ENCODE results near the gene LRPAP1.

LRPAP1 gene

DNA sequence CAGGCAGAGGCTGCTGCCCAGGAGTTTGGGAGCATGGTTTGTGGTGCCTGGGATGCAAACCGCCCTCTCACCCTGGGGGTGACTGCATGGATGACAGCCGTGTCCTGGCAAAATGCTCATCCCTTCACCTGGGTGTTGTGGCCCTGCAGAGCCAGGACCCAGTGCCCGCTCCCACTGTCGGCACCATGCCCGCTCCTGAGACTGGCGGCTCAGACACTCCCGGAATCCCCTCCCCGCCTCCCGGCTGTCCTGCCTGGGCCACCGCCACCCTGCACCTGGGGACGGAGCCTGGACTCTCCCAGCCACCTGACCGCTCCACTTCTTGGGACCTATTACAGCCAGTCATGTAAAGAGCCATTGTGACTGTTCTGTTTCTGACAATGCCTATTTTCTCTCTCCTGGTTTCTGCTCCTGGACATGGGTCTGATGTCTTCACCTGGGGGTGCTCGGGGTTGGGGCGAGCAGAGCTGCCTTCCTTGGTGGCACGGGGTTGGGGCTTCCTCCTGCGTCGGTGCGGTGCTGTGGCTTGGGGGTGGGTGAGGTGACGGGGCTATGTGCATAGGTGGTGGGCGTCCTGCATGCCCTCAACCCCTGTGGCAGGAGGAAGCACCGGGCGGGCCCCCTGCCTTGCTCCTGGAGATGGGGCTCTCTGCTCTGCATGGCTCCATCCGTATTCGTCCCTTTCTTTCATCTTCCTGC is 30.9 kb downstream of the LRPAP1 start:
- no peak for DNase-seq (ENCODE audit: low read depth)

DNA sequence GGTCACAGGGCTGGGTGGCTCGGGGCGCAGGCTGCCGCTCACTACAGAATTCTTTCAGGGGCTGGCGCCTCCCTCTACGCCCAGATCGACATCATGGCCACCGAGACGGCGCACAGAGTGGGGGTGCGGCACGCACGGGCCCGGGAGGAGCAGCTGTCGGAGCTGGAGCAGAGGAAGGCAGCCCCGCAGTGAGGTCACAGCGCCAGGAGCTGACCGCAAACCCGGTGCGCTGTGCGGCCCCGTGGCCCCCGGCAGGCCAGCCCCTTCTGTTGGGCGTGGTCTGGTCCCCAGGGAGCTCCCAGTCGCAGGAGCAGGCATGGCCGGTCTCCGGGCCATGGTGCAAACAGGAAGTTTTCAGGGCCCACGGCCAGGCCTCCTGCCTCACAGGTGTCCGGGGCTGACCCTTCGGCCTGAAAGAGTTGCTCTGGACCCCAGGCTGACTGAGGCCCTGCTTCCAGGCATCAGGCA is 31.6 kb downstream of the LRPAP1 start:
- DNase-seq (ENCODE audit: low read depth): no peak

DNA sequence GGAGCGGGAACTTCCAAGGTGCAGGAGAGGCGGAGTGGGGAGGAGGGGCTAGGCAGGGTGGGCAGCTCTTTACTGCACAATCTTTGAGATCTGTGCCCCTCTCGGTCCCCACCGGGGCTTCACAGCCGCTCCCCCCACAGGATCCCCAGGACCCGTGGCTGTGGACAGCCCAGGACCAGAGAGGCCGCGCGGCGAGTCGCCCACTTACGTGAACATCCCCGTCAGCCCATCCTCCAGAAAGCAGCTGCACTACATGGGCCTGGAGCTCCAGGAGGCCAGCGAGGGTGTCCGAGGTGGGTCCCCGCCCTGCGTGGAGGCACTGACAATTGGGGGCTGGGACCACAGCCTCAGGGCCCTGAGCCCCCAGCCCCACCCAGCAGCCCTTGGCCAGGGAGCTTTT is 32.1 kb downstream of the LRPAP1 start:
- no peak for DNase-seq (ENCODE audit: low read depth)

DNA sequence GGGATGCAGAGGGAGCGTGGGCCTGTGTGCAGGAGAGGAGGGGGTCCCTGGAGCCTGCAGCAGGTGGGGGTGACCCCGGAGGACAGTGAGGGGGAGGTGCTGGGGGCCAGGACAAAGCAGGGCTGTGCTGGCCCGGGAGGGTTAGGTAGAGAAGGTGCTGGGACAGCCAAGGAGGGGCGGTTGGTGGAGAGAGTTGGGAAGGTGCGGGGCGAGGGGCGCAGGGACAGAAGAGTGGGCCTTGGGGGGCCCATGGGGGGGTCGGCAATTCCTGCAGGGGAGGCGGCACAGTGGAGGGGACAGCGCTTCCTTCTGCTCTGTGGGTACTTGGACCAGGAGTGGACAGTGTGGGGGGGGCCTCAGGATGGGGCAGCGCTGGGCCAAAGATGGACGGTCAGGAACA is 32.5 kb downstream of the LRPAP1 start:
- DNase-seq (ENCODE audit: low read depth): no peak

DNA sequence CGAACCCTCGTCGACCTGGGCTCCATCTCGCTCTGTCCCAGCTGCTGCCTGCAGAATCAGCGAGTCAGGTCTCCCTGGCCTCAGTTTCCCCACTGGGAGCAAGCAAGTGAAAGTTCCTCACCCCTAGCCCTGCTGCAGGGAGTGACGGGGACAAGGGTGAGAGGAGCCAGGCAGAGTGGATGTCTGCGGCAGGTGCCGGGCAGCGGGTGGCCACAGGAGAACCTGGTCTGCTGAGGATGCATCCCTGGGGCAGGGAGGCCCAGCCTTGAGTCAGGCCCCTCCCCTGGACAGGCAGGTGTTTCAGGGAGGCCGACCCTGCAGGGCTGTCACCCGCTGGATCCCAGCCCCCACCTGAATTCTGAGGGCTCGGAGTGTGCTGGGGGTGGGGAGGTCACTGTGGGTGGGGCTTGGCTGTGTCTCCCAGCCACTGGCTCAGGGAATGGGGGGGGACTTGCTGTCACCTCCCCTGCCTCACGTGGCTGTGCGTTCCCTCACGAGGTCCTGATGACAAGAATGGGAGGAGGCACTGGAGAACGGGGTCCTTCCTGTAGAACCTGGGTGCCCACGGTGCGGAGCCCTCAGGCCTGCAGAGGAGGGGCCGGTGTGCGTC is 33.2 kb downstream of the LRPAP1 start:
- no peak for DNase-seq (ENCODE audit: low read depth)

DNA sequence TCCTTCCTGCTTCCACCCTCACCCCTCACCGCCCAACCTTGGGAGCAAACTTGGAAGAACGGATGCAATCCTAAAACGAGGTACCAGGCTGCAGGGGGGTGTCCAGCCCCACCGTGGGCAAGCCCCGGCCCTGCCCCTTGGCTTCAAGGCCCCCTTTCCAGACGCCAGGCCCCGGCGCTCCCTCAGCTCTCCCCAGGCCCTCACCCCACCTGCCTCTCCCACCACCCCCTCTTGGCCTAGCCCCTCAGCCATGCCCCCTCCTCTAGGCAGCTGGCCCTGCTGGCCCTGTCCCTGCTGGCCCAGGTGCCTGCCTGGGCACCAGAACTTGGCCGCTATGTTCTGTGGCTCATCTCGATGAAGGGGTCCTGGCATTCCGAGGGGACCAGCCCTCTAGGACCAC is 33.8 kb downstream of the LRPAP1 start:
- DNase-seq (ENCODE audit: low read depth): no peak

DNA sequence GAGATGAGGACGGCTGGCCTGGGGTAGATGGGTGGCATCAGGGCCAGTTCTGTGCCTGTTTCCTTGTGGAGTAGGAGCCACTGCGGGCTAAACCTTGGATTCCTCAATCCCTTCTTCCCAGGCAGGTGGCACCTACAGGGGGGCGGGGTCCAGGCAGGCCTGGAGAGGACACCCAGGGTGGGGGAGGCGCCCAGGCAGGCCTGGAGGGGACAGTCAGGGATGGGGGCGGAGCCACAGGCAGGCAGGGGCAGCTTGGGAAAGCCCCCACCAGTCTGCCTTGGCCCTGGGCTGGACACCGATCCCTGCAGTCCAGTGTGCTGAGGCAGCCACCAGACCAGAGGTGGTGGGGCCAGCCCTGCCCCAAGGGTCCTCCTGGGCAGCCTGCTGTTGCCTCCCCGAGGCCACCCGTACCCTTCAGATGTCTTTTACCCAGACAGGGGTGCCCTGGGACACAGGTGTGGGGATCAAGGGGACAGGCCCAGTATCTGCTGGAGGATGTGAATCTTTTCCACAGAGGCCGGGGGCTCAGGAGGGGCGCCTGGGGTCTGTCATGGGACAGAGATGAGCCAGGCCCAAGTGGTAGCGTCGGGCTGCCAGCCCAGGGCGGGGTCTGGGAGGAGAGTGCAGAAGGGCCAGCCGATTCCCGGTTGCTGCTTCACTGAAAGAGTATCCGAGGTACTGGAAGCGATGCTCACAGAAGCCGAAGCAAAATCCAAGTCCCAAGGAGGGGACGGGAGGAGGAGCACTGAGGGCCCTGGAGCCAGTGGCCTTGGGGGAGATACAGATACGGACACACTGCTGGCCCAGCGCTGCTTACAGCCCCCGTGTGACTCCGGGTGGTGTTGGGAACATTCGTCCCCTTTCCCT is 34.5 kb downstream of the LRPAP1 start:
- DNase-seq (ENCODE audit: low read depth): no peak

DNA sequence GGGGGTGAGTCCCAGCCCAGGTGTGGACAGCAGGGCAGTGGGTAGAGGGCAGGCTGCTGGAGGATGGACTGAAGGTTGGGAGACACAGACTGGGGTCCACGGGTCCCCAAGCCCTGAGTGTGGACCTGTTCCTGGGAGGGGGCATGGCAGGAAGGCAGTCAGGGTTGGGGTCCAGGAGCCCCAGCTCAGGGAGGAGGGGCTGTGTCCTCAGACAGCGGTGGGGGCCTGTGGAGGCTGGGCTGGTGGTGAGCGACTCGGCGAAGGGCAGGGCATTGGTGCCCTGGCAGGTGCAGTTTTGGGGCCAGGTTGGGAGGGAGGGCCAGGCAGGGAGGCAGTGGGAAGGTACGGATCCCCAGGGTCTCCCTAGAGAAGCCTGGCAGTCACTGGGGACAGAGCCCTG is 35.1 kb downstream of the LRPAP1 start:
- DNase-seq (ENCODE audit: low read depth): no peak

DNA sequence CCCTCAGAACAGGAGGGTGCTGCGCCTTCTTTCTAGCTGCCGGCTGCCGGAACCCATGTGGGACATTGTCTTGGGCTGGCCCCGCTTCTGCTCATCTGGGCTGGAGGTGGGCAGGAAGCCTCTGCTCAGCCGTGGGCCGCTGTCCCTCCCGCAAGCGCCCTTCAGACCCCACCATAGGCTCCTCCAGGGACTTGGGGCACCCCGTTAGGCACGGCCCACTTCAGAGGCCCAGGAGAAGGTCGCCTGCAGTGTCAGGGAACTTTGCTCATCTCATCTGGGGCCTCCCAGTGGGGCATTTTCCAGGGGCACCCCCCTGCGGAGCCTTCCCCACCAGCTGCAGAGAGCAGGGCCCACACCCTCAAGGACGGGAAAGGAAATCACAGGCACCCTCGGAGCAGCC is 36.2 kb downstream of the LRPAP1 start:
- no peak for DNase-seq (ENCODE audit: low read depth)

DNA sequence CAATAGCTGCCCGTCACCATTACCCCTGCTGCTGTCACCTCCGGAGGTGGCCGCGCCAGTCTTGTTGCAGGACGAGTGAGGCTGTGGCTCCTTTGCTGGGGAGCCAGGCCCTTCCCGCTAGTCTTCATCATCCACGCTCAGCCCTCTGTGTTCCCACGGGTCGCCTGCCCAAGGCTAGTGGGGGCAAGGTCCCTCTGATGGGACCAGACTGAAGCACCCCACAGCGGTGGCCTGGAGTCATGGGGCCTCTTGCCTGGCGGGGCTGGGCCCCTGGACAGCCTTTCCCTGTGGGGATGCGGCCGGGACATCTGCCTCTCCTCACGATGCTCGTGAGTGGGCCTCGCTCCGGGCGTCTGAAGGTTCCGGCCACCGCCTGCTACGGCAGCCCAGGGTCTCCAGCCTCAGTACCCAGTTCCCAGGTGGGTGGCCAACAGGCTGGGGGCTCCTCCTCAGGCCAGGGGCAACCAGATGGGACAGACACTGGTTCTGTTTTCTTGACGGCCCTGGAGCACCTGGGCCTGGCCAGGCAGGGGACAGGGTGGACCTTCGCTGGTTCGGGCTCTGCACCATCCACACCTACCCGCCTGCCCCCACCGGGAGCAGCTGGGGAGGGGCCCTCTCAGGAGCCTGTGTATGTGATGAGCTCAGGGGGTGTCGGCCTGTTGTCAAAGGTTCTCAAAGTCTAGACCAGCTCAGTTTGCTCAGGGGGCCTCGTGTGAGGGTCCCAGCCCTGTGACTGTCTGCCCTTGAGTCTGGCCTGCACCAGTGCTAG is 36.8 kb downstream of the LRPAP1 start:
- DNase-seq (ENCODE audit: low read depth): no peak

DNA sequence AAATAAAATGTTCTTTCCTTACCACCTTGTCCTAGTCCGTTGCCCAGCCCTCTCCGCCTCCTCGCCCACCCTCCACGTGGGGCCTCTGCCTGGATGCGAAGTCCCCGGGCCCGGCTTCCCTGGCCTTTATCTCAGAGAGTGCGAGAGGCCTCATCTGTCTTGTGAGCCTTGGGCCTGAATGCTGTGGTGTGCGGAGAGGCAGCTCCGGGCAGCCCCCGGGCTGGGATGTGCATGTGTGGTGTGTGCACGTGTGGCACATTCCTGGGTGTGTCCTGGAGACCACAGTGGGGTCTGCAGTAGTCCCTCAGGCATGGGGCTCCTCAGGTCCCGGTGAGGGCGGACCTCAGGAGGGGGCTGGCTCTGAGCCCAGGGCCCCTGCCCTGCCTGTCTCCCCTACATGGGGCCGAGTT is 37.8 kb downstream of the LRPAP1 start:
- no peak for DNase-seq (ENCODE audit: low read depth)

DNA sequence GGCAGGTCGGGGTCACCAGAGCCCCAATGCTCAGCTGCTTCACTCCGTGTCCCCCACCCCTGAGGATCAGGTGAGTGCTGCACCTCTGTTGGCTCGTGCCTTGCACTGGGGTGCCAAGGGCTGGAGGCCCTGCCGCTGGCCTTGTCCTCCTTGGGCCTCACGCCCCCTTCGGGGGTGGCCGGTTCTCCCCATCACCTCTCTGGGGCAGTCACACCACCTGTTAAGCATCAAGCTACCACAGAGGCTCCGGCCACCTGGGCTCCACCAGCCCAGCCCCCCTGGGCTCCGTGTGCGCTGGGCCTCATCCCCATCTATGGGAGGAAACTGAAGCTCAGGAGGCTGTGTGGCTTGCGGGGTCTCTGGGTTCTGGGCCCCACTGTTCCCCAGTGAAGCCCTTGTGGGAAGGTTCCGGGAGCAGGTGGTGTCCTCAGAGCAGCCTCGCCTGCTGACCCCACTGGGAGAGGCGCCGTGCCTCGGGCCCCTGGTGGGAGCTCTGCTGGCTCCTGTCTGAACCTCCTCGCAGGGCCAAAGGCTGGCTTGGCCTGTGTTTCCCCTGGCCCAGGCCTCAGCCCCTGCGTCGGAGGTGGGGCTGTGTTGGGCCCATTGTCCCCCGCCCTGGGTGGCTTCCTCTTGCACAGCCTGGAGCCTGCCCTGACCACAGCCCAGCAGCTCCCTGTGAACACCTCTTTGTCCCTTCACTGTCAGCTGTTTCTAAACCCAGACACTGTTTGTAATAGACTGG is 38.3 kb downstream of the LRPAP1 start:
- DNase-seq (ENCODE audit: low read depth): no peak

DNA sequence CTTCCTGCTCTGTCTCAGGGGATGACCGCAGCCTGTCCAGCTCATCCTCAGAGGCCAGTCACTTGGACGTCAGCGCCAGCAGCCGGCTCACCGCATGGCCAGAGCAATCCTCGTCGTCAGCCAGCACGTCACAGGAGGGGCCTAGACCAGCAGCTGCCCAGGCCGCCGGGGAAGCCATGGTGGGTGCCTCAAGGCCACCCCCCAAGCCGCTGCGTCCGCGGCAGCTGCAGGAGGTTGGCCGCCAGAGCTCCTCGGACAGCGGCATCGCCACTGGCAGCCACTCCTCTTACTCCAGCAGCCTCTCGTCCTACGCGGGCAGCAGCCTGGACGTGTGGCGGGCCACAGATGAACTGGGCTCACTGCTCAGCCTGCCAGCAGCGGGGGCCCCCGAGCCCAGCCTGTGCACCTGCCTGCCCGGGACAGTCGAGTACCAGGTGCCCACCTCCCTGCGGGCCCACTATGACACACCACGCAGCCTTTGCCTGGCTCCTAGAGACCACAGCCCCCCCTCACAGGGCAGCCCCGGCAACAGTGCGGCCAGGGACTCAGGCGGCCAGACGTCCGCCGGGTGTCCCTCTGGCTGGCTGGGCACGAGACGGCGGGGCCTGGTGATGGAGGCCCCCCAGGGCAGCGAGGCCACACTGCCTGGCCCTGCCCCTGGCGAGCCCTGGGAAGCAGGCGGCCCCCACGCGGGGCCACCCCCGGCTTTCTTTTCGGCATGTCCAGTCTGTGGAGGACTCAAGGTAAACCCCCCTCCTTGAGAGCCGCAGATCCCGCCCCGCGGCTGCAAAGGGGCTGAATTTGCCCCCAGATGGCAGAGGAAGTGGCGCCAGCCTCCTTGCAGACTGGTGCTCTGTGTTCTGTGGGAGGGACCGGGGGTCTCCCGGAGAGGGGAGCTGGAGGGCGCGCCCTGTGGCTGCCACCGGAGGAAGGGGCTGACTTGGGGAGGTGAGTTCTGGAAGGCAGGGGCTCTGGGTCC is 39.2 kb downstream of the LRPAP1 start:
- DNase-seq (ENCODE audit: low read depth): no peak

DNA sequence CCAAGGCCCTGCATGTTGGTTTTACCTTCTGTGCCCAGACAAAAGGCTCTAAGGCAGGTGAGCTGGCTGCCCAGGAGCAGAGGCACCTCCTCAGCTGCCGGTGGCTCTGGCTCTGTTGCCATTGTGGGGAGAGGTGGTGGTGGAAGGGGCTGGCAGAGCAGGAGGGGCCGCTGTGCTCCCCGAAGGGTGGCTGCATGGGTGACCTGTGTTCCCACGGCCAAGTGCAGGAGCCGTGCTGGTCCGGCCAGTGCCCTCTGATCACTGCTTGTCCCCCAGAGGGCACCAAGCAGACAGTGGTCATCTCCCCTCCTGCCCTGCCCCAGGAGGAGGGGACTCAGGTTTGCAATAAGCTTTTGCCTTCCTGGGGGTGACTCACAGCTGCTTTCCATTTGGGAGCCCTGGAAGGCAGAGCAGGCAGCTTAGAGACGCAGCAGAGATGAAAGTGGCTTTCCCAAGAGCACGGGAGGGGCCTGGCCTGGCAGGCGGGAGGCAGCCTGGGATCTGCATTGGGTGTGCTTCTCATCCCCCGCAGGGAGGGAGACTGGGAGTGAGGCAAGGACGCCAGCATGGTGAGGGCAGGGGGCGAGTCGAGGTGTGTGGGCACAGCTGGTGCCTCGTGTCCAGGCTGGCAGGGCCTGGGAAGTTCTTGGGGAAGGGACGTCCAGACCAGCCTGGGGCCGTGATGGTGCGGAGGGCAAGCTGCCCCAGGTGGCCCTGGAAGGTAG is 40.4 kb downstream of the LRPAP1 start:
- DNase-seq (ENCODE audit: low read depth): no peak

DNA sequence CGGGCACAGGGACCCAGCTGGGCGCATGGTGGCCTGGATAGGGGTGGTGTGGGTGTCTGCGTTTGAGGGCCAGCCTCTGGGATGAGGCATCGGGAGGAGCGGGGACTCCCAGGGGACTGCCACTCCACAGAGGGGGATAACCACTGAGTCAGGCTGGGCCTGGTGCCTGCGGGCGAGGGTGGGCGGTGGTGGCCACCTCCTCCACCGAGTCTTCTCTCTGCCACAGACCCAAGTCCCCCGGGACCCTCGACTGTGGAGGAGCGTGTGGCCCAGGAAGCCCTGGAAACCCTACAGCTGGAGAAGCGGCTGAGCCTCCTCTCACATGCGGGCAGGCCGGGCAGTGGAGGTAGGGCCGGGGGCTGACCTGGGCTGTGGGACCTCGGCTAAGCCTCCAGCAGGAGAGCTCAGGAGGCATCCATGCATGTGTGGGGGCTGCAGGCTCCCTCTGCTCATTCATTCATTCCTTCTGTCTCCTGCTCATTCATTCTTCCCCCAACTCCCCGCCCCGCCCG is 42.7 kb downstream of the LRPAP1 start:
- no peak for DNase-seq (ENCODE audit: low read depth)

DNA sequence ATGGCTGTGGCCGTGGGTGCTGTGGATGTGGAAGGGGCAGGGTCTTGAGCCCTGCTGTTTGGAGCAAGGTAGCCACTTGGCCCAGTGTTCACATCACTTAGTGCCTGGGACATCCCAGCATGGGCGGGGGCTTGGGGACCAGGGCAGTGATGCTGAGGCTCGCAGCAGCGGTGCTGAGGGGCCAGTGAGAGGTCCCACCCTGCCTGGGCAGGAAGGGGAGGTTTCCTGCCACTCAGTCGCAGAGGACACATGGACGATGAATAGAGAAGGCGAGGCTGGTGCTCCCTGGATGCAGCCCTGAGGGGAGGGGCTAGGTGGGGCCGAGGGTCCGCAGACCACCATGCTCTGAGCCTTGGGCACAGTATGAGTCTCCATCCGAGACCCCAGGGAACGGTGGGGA is 43.4 kb downstream of the LRPAP1 start:
- DNase-seq (ENCODE audit: low read depth): no peak

DNA sequence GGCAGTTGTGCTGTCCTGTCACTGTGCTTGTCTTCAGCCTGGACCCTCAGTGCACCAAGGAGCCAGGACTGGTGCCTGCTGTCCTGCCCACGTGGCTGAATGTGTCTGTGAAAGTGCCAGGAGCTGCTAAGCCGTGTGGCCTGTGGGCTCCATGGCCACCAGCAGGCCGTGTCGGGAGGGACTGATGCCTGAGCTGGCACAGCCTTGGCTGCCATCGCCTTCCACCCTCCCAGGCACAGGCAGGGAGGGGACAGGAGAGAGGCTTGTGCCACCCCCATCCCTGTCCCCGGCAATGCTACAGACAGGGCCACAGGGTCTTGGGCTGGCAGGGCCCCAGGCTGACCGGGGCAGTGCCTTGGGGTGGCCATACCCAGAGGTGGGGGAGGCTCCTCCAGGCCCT is 44.4 kb downstream of the LRPAP1 start:
- no peak for DNase-seq (ENCODE audit: low read depth)

DNA sequence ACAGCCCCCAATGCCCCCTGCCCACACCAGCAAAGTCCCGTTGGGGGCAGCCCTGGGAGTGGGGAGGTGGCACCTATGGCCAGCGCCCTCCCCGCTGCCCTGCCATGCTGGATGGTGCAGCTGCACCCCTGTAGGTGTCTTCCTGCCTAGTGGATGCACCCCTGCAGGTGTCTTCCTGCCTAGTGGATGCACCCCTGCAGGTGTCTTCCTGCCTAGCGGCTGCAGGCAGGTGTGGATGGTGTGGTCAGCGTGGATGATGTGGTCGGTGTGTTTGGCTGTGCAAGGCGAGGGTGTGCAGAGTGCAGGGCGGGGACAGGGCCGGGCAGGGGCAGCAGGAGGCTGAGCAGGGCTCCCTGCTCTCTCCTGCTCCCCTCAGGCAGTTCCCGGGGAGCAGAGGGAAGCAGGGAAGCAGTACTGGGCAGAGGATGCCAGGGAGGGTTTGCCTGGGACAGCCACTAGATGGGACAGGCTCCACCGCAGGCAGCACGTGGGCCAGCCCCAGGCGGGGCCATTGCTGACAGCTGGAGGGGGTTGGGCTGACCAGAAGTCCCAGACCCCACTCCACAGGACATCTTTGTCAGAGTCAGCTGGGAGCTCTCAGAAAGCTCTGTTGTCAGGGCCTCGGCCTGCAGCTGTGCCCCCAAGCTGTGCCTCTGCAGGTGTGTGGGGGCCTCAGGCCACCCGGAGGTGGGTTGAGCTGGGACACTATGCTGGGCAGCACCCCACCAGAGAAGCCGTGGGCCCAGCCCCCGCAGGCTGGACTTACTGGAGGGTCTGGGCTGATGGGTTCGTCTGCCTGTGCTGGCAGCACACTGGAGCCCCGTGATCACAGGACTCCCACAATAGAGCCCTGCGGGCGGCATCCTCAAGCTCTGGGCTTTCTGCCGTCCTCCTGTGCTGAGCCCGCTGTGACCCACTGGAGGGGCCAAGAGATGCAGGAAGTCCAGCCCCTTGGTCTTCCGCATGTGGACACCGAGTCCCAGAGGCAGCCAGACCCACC is 45.4 kb downstream of the LRPAP1 start:
- DNase-seq (ENCODE audit: low read depth): no peak
